OCI-LY1 (cell line): ENCODE data around the gene COL9A1.

Experiments
- EZH2 ChIP-seq: fragments of 200-600 bp; sonication (generic), shearing (Covaris generic); IDR thresholded peaks from 2 replicates; pipeline ENCODE4 v1.8.0; 2017; ENCODE audit warnings: borderline replicate concordance, mixed run types, mild to moderate bottlenecking, antibody characterized with exemption, low read length, moderate library complexity, mixed read lengths
- TF ChIP-seq, protein P1 (sequence below): fragments of 200-600 bp; sonication (generic), shearing (Covaris generic); IDR thresholded peaks from 2 replicates; pipeline ENCODE4 v1.5.1; 2017; ENCODE audit warnings: mild to moderate bottlenecking, antibody characterized with exemption, low read length, moderate library complexity, mixed read lengths

- TF ChIP-seq EZH2: no peak
- TF ChIP-seq, protein P1, sequence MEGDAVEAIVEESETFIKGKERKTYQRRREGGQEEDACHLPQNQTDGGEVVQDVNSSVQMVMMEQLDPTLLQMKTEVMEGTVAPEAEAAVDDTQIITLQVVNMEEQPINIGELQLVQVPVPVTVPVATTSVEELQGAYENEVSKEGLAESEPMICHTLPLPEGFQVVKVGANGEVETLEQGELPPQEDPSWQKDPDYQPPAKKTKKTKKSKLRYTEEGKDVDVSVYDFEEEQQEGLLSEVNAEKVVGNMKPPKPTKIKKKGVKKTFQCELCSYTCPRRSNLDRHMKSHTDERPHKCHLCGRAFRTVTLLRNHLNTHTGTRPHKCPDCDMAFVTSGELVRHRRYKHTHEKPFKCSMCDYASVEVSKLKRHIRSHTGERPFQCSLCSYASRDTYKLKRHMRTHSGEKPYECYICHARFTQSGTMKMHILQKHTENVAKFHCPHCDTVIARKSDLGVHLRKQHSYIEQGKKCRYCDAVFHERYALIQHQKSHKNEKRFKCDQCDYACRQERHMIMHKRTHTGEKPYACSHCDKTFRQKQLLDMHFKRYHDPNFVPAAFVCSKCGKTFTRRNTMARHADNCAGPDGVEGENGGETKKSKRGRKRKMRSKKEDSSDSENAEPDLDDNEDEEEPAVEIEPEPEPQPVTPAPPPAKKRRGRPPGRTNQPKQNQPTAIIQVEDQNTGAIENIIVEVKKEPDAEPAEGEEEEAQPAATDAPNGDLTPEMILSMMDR: no peak
Measured at GRCh38 chr6:70252604-70253003, 50.3 kb downstream of the COL9A1 start.
